HepG2 (cell line): ENCODE data around the gene LDLRAD2. TPM values are rescaled to one million over a fixed set of nuclear protein-coding genes. Genes with fewer than 3 reads are reported as not detected.

Experiments used
- ATAC-seq: fragments of 200-7000 bp; cut with Tn5 transposase; 3 replicates; pipeline ENCODE4 v1.9.1; 2020; ENCODE audit warnings: mild to moderate bottlenecking, moderate library complexity
- BruUV-seq: library from RNA; stranded (reverse); fragments of 400-500 nt; replicated peaks from 2 replicates; lab custom pipeline; 2021; lab: Mats Ljungman, UMichigan
- CTCF ChIA-PET: fragments of 300-600 bp; formaldehyde crosslinking; extraction: SDS; loops from one replicate; lab custom pipeline; 2021; ENCODE audit warnings: low total read pairs, inconsistent platforms, low intra/inter-chr PET ratio; lab: Yijun Ruan, JAX
- POLR2A ChIA-PET: fragments of 350-600 bp; sonication (Branson Sonifier 250); formaldehyde crosslinking; loops from one replicate; lab custom pipeline; 2020; ENCODE audit warnings: antibody characterized with exemption, inconsistent platforms; lab: Yijun Ruan, JAX
- DNase-seq: peaks from one replicate; pipeline ENCODE4 v3.0.0-alpha.2; 2015; ENCODE audit warnings: low spot score
- FAIRE-seq: peaks from 3 replicates; lab custom pipeline; 2011; peaks lifted over from hg19 to GRCh38; lab: Jason Lieb, UNC
- H2AFZ ChIP-seq: one replicate; pipeline ENCODE4 v1.6.1; 2011; ENCODE audit warnings: low read length, inconsistent platforms
- H3K27ac ChIP-seq: fragments of 300-600 bp; 3 replicates; pipeline ENCODE4 v1.8.0; 2011; ENCODE audit warnings: mixed run types, mild to moderate bottlenecking, mixed read lengths, low read length, inconsistent platforms; ENCODE audit not compliant: insufficient read depth; ENCODE audit errors: extremely low read length
- H3K27me3 ChIP-seq, 2 experiments: fragments of 200-600 bp in 1 of 2; 2 replicates in 1 of 2; 3 replicates in 1 of 2; pipeline versions ENCODE4 v1.6.0 to v1.8.0; 2011; ENCODE audit warnings: low read length in 2 of 2, mild to moderate bottlenecking in 2 of 2, moderate library complexity in 2 of 2, inconsistent platforms in 1 of 2; ENCODE audit not compliant: insufficient read depth in 2 of 2, control insufficient read depth in 1 of 2
- H3K36me3 ChIP-seq, 2 experiments: fragments of 200-600 bp in 1 of 2; replicated peaks in 1 of 2; 2 replicates in 1 of 2; 3 replicates in 1 of 2; pipeline versions ENCODE4 v1.5.1 to v1.8.0; 2011; ENCODE audit warnings: low read length in 2 of 2, inconsistent platforms in 1 of 2; ENCODE audit not compliant: insufficient read depth in 2 of 2, control insufficient read depth in 1 of 2
- H3K4me1 ChIP-seq: 2 replicates; pipeline ENCODE4 v1.5.1; 2012; ENCODE audit warnings: low read length, inconsistent platforms; ENCODE audit not compliant: insufficient read depth
- H3K4me2 ChIP-seq: 2 replicates; pipeline ENCODE4 v1.6.0; 2011; ENCODE audit warnings: low read depth, low read length, inconsistent platforms
- H3K4me3 ChIP-seq, 3 experiments: fragments of 200-600 bp in 1 of 3; sonication (generic), shearing (Covaris generic) in 1 of 3; replicated peaks in 1 of 3; 2 replicates each; pipeline ENCODE4 v1.5.1; 2011 to 2016; ENCODE audit warnings: low read length in 3 of 3, inconsistent platforms in 2 of 3, low read depth in 2 of 3, mild to moderate bottlenecking in 2 of 3, control low read depth in 1 of 3, mixed read lengths in 1 of 3; ENCODE audit not compliant: insufficient read depth in 1 of 3
- H3K79me2 ChIP-seq: one replicate; pipeline ENCODE4 v1.6.1; 2011; ENCODE audit warnings: low read length, inconsistent platforms; ENCODE audit not compliant: insufficient read depth
- H3K9ac ChIP-seq: 2 replicates; pipeline ENCODE4 v1.6.0; 2011; ENCODE audit warnings: mild to moderate bottlenecking, low read depth, low read length, inconsistent platforms; ENCODE audit not compliant: insufficient read depth
- H3K9me3 ChIP-seq: 2 replicates; pipeline ENCODE4 v1.5.1; 2012; ENCODE audit warnings: mild to moderate bottlenecking, low read length
- H4K20me1 ChIP-seq: 2 replicates; pipeline ENCODE4 v1.6.0; 2011; ENCODE audit warnings: inconsistent platforms, mild to moderate bottlenecking, low read length, moderate library complexity; ENCODE audit not compliant: insufficient read depth
- BRF2 ChIP-seq: sonication (generic); formaldehyde crosslinking; IDR thresholded peaks from 2 replicates; pipeline ENCODE4 v1.8.1; 2022; ENCODE audit warnings: mild to moderate bottlenecking, missing genetic modification reagents
- CEBPZ ChIP-seq: IDR thresholded peaks from 2 replicates; pipeline ENCODE4 v1.6.1; 2012; ENCODE audit warnings: low read length, improper control_type of control experiment
- RBAK ChIP-seq: sonication (generic); formaldehyde crosslinking; IDR thresholded peaks from 2 replicates; pipeline ENCODE4 v1.5.1; 2020; ENCODE audit warnings: mild to moderate bottlenecking, missing genetic modification reagents
- SNAPC5 ChIP-seq: sonication (generic); formaldehyde crosslinking; IDR thresholded peaks from 2 replicates; pipeline ENCODE4 v1.8.1; 2023; ENCODE audit warnings: mild to moderate bottlenecking, missing genetic modification reagents, borderline replicate concordance
- TBX2 ChIP-seq: sonication (generic); formaldehyde crosslinking; IDR thresholded peaks from 2 replicates; pipeline ENCODE4 v1.5.0; 2020; ENCODE audit warnings: missing genetic modification reagents, mild to moderate bottlenecking, borderline replicate concordance
- THAP9 ChIP-seq: sonication (generic); formaldehyde crosslinking; IDR thresholded peaks from 2 replicates; pipeline ENCODE4; 2020; ENCODE audit warnings: missing genetic modification reagents, mild to moderate bottlenecking, borderline replicate concordance
- ZNF10 ChIP-seq: sonication (generic); formaldehyde crosslinking; IDR thresholded peaks from 2 replicates; pipeline ENCODE4 v1.4.0; 2020; ENCODE audit warnings: mild to moderate bottlenecking, low read depth, missing genetic modification reagents, borderline replicate concordance
- WGBS: methylation state at CpG from one replicate; pipeline ENCODE4 v1.1.6; 2017; ENCODE audit warnings: low lambda C conversion rate; 5-methylcytosine and 5-hydroxymethylcytosine counted together
- in situ Hi-C: cut with HindIII; loops from 2 replicates; pipeline ENCODE4 v1.10.0; 2017; ENCODE audit warnings: low pct_unique_long_range_greater_than_20kb; ENCODE audit not compliant: extremely low pct_ligation_motif_present
- intact Hi-C: fragments of 100-400 bp; cut with micrococcal nuclease; formaldehyde crosslinking; loops from one replicate; pipeline ENCODE4 v1.10.0; 2022; ENCODE audit not compliant: unreplicated experiment
- polyA plus RNA-seq, 8 experiments: library from polyadenylated mRNA; depleted of rRNA in 3 of 8; stranded (reverse) in 7 of 8; unstranded in 1 of 8; fragments of >200 nt; fragmentation: Illumina TruSeq in 4 of 8; extraction: Trizol in 4 of 8; gene quantifications; 2 replicates each; pipeline versions ENCODE4 v1.2.1 to v1.2.3, GENCODE V29; 2011 to 2016; ENCODE audit warnings: low read depth in 4 of 8, missing spikeins in 1 of 8, mixed read lengths in 1 of 8; ENCODE audit not compliant: insufficient read depth in 1 of 8
- total RNA-seq, 5 experiments: library from RNA; depleted of rRNA; stranded (reverse); fragments of >200 nt; fragmentation: Illumina TruSeq; extraction: Trizol; gene quantifications; 2 replicates each; pipeline ENCODE4 v1.2.3, GENCODE V29; 2016; ENCODE audit warnings: low read depth in 1 of 5

LDLRAD2 gene
- total and polyA plus RNA-seq, 2 of the 13 experiments (the other 11 are each of a cell fraction or from before 2014, with no cell fraction given) = not detected

DNA sequence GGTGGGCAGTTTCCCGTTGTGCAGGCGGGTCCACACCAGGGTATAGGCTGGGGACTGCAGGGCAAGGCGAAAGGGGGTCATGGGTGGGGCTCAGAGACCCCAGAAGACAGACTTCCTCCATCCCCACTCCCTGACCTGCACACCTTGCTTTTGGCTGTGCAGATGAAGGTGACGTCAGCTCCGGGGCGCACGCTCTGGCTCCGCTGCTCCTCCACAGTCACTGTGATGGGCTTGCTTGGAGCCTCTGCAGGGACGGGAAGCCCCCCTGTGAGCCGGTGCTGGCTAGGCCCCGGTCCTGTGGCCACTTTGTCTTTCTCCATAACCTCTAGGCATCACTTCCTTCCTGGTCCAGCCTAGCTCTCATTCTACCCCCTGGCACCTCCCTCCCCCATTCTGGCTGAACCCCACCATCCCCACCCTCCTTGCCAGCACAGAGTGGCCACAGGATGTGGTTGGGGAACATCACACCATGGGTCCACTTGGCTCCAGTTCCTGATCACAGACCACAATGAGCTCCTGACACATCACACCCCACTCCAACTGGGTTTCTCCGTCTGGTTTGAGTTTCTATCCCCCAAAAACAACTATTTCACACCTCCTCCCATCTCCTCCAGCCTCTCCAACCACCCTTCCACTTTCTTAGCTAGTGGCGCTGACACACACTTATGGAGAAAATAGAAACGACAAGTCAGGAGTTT lies 45.2 kb downstream of the LDLRAD2 start:
- ChIA-PET CTCF (no interaction called here), POLR2A (no interaction called here)
- H2AFZ ChIP-seq = no peak overlapping the region
- ATAC-seq (no peak), DNase-seq (no peak), FAIRE-seq (no peak)
- TF ChIP-seq RBAK (no peak), CEBPZ (no peak), THAP9 (CRISPR knock-in tag) (no peak), ZNF10 (CRISPR knock-in tag) (no peak), TBX2 (CRISPR knock-in tag) (no peak), BRF2 (CRISPR knock-in tag) (no peak), SNAPC5 (CRISPR knock-in tag) (no peak)
- H4K20me1 ChIP-seq = no peaks in the 10 kb centered on the region
- intact Hi-C loops (no loop called here), in situ Hi-C loops (no loop called here)
- H3K4me2 ChIP-seq = no peak overlapping the region
- no peak overlapping the region for H3K27ac ChIP-seq
- no peak overlapping the region for H3K4me3 ChIP-seq
- H3K4me1 ChIP-seq = peaks cover 20% of the 10 kb centered on the region
- H3K9me3 ChIP-seq = no peaks in the 10 kb centered on the region
- no peaks in the 10 kb centered on the region for H3K27me3 ChIP-seq
- H3K79me2 ChIP-seq = no peaks in the 10 kb centered on the region
- no TSS peak for BruUV-seq
- 98% methylated on average over 9 of the region's 14 CpGs for WGBS
- no peak overlapping the region for H3K9ac ChIP-seq
- H3K36me3 ChIP-seq = peaks cover 21 to 56% of the 10 kb centered on the region in 2 experiments; a peak in 4 of 5 replicates
